ENCODE measurements around the gene CENATAC.
"Not testable (repeated sequence)": the region's sequence is repeated elsewhere in the genome, so short reads cannot be mapped to it uniquely, and the experiment has no call there.

The CENATAC gene, protein sequence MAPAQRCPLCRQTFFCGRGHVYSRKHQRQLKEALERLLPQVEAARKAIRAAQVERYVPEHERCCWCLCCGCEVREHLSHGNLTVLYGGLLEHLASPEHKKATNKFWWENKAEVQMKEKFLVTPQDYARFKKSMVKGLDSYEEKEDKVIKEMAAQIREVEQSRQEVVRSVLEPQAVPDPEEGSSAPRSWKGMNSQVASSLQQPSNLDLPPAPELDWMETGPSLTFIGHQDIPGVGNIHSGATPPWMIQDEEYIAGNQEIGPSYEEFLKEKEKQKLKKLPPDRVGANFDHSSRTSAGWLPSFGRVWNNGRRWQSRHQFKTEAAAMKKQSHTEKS

DNA sequence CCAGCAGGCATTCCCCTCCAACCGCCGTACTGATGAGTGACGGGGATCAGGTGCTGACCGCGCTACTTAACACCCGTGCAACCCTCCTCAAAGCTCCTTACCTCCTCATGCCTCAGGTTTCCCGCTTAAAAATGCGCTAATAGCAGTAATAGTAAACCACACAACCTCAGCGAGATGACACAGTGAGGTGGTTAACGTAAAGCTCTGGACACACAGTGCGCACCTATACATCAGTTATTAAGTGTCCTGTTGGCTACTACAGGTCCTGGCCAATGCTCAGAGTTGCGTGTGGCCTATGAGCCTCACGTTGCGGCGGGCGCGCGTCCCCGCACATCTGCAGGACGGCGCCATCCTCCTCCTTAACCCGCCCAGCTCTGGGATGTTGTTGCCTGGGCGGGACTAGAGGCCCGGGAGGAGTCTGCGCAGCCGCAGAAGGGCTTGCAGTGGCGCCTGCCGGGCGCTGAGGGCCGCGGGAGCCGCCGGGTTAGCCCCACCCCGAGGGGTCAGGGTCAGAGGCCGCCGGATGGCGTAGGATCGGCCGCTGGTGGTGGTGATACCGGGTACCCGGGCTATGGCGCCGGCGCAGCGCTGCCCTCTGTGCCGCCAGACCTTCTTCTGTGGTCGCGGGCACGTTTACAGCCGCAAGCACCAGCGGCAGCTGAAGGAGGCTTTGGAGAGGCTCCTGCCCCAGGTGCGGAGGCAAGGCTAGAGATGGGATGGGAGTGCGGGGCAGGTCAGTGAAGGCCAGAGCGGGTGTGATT lies at the start of gene CENATAC:
Gene CENATAC (plus strand): TSS at position 512 of the 761 bp plus-strand sequence. CDS start 60 bp downstream, at position 572.
- peak; percentile 93 to 96 for ATAC-seq

DNA sequence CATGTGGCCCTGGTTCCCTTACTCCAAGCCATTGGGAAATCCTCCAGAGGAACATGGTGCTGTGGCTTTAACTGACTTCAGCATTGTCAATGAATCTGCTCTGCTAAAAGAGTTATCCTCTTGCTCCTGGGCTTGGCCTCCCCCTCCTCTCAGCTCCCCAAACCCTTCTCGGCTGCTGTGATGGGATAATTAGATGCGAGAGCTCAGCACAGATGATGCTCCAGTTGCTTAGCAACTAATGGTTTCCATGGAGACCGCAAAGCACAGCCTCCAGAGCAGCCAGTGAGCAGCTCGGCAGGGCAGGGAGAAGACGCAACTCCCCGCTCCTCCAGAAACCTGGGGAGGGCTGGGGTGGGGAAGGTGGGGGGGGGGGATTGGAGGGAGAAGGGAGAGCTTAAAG lies 44.7 kb upstream of the CENATAC start:
- ATAC-seq, result no peak

DNA sequence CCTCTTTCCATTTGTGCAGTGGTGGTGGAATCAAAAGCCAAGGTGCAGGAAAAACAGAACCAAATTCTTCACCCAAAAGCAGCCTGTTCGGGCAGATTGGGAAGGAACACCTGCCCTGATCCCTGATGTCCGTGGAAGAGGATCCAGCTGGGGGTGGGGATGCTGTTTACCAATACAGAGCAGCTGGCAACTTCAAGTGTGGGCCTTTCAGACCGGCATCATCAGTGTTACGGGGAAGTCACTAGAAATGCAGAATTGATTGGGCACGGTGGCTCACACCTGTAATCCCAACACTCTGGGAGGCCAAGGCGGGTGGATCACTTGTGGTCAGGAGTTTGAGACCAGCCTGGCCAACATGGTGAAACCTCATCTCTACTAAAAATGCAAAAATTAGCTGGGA lies 44.0 kb upstream of the CENATAC start:
- ATAC-seq, result not testable (repeated sequence)

DNA sequence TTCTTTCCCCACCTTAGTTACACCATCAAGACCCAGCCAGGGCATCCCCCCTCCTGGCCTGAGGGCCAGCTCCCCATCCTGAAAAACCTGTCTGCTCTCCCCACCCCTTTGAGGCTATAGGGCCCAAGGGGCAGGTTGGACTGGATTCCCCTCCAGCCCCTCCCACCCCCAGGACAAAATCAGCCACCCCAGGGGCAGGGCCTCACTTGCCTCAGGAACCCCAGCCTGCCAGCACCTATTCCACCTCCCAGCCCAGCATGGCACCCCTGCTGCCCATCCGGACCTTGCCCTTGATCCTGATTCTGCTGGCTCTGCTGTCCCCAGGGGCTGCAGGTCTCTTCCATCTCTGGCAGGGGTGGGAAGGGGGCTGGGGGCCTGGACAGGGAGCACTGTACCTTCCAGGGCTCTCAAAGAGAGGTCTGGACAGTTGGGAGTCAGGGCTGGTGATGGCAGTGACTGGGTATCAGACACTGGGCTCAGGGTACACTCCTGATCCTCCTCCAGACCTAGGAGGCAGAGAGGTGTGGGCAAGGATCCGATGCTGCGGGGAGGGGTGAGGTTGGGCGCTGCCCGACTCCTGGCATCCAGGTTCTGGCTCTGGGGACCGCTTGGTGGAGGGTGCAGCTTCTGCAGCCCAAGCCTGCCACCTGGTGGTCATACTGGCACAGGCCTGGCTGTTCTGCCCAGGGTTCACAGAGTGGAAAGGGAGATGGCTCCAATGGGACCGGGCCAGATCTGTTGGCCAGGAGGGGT lies 41.7 kb upstream of the CENATAC start, which contains the start of gene UPK2:
Gene UPK2 (plus strand): TSS at position 205 of the 753 bp plus-strand sequence. CDS start 53 bp downstream, at position 258.
- ATAC-seq, result peak; percentile 99

DNA sequence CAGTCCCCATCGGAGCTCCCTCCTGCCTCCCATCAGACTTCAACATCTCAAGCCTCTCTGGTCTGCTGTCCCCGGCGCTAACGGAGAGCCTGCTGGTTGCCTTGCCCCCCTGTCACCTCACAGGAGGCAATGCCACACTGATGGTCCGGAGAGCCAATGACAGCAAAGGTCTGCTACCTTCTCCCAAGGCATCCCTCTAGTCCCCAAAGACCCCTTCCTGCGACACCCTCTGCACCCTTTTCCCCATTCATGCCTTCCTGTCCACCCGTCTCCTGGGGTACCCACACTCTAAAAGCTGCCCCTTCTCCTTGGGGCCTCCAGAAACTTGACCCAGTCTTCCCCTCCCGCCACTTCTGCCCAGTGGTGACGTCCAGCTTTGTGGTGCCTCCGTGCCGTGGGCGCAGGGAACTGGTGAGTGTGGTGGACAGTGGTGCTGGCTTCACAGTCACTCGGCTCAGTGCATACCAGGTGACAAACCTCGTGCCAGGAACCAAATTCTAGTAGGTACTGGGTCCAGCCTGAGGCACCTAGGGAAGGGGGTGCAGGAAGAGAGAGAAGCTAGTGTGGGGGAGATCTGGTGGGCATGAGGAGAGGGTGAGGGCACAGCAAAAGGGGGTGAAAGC lies 41.0 kb upstream of the CENATAC start:
- ATAC-seq, result no peak

DNA sequence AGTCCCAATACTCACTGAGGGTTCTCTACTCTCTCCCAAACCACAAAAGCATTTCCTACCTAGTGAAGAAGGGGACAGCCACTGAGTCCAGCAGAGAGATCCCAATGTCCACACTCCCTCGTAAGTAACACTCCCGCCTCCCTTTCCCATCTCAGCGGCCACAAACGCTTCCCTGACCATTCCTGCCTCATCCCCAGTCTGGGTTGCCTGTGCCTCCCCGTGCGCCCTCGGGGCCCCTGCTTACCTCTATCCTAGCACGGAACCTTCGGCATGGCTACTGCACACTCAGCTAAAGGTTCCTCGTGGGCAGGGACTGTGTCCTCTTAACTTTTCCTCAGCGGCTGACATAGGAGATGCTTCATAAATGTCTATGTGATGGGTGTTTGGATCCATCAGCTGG lies 40.4 kb upstream of the CENATAC start:
- no peak for ATAC-seq

DNA sequence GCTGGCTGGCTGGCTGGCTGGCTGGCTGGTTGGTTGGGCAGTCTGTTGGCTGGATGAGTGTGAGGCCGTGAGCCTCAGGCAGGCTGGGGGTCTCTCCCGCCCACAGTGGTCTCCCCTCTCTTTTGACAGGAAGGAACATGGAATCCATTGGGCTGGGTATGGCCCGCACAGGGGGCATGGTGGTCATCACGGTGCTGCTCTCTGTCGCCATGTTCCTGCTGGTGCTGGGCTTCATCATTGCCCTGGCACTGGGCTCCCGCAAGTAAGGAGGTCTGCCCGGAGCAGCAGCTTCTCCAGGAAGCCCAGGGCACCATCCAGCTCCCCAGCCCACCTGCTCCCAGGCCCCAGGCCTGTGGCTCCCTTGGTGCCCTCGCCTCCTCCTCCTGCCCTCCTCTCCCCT lies 40.0 kb upstream of the CENATAC start:
- ATAC-seq, result no peak

DNA sequence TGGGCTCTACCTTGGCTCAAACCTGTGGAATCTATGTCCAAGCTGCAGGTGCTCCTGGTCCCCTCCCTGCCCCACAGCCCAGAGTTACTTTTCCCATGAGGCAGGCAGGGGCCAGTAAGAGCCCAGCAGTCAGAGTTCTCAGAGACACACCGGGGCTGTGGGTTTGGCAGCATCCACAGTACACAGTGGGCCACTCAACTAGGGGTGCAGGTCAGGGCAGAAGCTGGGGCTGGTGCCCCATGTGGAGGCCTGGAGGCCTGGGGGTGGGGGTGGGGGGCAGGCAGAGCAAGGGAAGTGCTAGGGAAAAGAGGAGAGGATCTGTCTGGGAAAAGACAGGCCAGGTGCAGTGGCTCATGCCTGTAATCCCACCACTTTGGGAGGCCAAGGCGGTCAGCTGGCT lies 39.4 kb upstream of the CENATAC start:
- no peak for ATAC-seq

DNA sequence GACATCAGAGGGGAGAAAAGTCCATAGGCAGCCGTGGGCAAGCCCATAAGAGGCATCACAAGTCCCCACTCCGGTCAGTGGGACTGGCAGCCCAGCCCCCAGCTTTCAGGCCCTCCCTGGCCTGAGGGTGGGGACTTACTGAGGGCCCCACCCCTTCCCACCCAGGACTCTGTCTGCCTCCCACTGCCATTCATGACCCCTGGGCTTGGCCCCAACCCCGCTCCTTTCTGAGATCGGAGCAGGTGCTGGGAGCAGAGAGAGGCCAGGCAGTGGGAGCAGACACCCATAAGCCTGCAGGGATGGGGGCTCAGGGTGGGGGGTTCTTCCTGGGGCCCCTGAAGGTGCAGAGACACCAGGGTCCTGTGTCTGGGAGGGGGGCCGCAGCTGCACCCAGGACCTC lies 36.7 kb upstream of the CENATAC start:
- ATAC-seq, result no peak

DNA sequence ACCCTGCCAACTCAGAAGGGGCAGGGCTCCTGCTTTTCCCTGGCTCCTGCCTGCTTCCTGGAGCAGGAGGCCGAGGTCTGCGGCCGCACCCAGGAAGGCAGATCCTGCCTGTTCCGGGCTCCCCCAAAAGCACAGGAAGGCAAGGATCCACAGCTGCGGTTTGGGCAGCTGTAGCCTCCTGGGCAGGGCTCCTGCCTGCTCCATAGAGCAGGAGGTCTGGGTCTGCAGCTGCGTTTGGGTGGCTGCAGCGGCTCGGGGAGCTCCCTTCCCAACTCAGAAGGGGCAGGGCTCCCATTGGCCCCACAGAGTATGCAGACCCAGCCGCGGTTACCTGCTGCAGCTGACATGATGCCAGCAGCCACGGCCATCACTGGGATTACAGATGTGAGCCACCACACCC lies 36.3 kb upstream of the CENATAC start:
- ATAC-seq, result no peak

DNA sequence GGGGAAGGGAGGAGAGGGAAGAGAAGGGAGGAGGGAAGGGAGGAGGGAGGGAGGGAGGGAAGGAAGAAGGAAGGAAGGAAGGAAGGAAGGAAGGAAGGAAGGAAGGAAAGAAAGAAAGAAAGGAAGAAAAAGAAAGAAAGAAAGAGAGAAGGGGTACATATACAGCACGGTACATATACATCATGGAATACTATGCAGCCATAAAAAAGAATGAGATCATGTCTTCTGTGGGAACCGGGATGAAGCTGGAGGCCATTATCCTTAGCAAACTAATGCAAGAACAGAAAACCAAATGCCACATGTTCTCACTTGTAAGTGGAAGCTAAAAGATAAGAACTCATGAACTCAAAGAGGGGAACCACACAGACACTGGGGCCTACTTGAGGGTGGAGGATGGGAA lies 28.4 kb upstream of the CENATAC start:
- not testable (repeated sequence) for ATAC-seq

DNA sequence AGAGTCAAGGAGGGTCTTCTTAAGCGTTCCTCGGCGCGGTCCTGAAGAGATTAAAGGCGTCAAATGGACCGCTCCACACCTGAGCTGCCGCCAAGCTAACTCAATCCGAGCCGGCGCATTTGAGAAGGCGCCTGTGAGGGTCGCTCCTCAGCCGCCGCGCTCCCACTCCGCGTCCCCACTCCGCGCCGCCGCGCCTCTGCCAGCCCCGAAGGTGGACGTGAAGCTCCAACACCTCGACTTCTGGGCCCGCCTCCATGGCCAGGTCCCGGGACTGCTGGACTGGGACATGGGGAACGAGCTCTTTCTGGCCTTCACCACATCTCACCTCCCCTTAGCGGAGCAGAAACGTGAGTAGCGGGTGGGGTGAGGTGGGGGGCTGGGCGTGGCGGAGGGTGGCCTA lies 26.3 kb upstream of the CENATAC start, which contains the start of gene FOXR1:
Gene FOXR1 (plus strand): TSS at position 116 of the 400 bp plus-strand sequence. CDS start 171 bp downstream, at position 287.
- no peak for ATAC-seq

DNA sequence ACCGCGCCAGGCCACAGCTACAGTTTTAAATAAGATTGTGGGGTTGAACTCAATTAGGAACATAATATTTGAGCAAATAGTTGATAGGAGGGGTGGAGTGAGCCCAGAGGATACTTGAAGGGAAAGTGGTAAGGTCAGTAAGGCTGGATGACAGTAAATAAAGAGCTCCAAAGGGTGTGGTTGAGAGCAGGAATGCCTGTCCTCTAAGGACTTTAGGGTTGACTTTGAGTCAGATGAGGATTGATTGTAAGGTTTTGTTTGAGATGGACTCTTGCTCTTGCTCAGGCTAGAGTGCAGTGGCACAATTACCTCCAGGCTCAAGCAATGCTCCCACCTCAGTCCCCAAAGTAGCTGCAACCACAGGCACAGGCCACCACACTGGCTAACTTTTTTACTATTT lies 24.0 kb upstream of the CENATAC start:
- ATAC-seq, result no peak

DNA sequence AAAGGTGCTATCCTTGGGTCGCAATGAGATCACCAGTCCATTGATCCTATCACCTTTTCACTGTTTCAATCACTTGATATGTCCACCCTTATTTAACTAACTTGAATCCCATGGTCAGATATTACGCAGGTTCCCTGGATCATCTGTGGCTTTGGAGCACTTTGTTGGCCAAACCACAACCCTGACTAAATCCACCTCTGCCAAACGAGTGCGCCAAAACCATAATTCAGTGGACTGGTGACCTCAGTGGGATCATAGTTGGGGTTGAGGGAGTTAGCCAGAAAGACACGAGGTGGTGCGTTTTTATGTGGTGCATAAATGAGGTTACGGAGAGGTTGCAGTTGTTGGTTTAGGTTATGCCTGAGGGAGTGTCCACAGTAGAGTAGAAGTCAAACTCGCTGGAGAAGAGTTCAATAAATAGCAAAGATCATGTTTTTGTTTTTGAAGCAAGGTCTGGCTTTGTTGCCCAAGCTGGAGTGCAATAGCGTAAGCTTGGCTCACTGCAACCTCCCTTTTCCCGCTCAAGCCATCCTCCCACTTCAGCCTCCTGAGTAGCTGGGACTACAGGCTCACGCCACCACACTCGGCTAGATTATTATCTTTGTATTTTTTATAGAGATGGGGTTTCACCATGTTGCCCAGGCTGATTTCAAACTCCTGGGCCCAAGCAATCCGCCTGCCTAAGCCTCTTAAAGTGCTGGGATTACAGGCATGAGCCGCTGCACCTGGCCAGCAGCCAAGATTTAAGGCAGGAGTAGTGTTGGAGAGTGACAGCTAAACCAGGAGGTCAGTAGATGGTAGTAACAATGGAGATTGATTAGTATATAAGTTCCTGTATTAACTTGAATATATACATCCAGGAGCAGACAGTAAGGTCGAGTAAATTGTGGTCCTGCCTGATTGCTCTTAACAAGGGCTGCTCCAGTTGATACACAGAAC lies 21.9 kb upstream of the CENATAC start:
- ATAC-seq, result no peak

DNA sequence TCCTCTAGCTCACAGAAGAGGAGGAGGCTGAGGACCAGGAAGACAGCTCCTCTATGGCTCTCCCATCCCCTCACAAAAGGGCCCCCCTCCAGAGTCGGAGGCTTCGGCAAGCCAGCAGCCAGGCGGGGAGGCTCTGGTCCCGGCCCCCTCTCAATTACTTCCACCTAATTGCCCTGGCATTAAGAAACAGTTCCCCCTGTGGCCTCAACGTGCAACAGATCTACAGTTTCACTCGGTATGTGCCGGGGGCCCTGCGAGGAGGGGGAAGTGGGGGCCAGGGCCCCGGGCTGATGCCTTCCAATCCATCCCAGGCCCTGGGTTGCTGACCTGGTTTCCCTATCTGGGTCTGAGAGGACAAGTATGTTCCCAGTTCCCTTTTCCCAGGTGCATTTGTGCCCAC lies 18.5 kb upstream of the CENATAC start:
- no peak for ATAC-seq

DNA sequence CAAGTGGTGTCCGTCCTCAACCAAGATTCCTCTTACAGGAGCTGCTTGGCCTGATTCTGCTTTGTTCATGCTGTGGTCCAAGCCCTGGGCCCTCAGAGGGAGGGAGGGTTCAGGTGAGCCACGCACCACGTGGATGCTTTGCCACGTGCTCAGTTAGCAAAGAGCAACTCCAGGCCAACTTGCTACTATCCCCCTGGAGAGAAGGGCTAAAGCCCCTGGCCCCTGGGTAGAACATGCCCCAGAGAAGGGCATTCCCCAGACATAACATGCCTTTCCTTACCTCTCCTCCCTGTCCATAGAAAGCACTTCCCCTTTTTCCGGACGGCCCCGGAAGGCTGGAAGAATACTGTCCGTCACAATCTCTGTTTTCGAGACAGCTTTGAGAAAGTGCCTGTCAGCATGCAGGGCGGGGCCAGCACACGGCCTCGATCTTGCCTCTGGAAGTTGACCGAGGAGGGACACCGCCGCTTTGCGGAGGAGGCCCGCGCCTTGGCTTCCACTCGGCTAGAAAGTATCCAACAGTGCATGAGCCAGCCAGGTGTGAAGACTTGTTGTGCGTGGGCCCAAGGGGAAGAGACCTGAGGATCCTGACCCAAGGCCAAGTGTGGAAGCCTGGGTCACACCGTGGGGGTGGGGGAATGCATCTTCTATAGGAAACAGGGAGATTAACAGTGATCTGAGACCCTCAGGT lies 17.6 kb upstream of the CENATAC start:
- no peak for ATAC-seq

DNA sequence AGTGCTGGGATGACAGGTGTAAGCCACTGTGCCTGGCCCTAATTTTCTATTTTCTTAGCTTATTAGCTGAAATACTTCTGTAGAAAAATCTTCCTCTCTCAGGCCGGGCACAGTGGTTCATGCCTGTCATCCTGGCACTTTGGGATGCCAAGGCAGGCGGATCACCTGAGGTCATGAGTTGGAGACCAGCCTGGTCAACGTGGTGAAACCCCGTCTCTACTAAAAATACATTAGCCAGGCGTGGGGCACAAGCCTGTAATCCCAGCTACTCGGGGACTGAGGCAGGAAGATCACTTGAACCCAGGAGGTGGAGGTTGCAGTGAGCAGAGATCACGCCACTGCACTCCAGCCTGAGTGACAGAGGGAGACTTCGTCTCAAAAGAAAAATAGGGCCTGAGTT lies 13.6 kb upstream of the CENATAC start:
- not testable (repeated sequence) for ATAC-seq

DNA sequence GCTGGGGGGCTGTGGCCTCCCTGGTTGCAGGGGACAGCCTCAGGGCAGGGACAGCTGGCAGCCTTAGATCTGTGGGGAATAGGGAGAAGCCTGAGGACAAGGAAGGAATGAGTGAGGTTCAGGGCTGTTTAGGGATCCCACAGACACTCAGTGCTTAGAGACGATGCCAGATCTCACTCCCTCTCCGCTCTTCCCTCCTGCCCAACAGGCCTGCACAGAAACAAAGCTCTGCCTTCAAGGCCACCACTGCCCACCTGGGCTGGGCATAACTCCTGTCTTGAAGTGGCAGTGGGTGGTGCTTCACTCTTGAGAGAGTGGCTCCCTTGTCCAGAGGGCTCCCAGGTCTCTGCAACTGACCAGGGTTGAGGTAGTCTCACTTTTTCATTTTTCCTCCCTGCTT lies 13.1 kb upstream of the CENATAC start:
- no peak for ATAC-seq

DNA sequence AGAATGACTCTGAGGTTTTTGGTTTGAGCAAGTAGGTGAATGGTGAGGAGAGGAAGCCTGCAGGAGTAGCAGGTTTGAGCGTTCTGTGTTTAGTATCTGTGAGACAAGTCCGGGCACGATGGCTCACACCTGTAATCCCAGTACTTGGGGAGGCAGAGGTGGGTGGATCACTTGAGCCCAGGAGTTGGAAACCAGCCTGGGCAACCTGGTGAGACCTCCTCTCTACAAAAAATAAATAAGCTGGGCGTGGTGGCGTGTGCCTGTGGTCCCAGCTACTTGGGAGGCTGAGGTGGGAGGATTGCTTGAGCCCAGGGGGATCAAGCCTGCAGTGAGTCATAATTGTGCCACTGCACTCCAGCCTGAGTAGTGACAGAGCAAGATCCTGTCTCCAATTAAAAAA lies 9.7 kb upstream of the CENATAC start:
- ATAC-seq, result no peak

DNA sequence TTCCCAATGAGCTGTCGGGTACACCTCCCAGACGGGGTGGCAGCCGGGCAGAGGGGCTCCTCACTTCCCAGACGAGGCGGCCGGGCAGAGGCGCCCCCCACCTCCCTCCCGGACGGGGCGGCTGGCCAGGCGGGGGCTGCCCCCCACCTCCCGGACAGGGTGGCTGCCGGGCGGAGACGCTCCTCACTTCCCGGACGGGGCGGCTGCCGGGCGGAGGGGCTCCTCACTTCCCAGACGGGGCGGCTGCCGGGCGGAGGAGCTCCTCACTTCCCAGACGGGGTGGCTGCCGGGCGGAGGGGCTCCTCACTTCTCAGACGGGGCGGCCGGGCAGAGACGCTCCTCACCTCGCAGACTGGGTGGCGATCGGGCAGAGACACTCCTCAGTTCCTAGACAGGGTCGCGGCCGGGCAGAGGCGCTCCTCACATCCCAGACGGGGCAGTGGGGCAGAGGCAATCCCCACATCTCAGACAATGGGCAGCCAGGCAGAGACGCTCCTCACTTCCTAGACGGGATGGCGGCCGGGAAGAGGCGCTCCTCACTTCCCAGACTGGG lies 6.4 kb upstream of the CENATAC start:
- not testable (repeated sequence) for ATAC-seq
